RWPE2 (cell line): ENCODE measurements around the gene WBP2.

Source experiments
- ATAC-seq: fragments of 200-7000 bp; cut with Tn5 transposase; 3 replicates; pipeline ENCODE4 v1.9.1; 2021; ENCODE audit warnings: low read depth
- DNase-seq: peaks from one replicate; pipeline ENCODE4 v3.0.0-alpha.2; 2020; ENCODE audit warnings: low spot score
- H3K27ac ChIP-seq: fragments of 450-650 bp; 2 replicates; pipeline ENCODE4 v1.5.1; 2017; ENCODE audit warnings: mild to moderate bottlenecking; ENCODE audit not compliant: poor library complexity, severe bottlenecking
- H3K27me3 ChIP-seq: fragments of 250-450 bp; sonication (Bioruptor Pico); 2 replicates; pipeline ENCODE4 v1.5.1; 2021; ENCODE audit warnings: mild to moderate bottlenecking, moderate library complexity; ENCODE audit not compliant: insufficient read depth, poor library complexity, severe bottlenecking
- H3K36me3 ChIP-seq: fragments of 250-450 bp; sonication (Bioruptor Pico); 2 replicates; pipeline ENCODE4 v1.5.1; 2020; ENCODE audit warnings: low read depth, mild to moderate bottlenecking, moderate library complexity
- H3K4me1 ChIP-seq: fragments of 250-450 bp; sonication (Bioruptor Pico); 2 replicates; pipeline ENCODE4 v1.5.1; 2021; ENCODE audit warnings: mild to moderate bottlenecking, moderate library complexity; ENCODE audit not compliant: insufficient read depth, poor library complexity, severe bottlenecking
- H3K4me3 ChIP-seq: fragments of 250-450 bp; sonication (Bioruptor Pico); 2 replicates; pipeline ENCODE4 v1.5.1; 2021; ENCODE audit warnings: mild to moderate bottlenecking, moderate library complexity; ENCODE audit not compliant: severe bottlenecking
- H3K9me3 ChIP-seq: fragments of 250-450 bp; sonication (Bioruptor Pico); 2 replicates; pipeline ENCODE4 v1.5.1; 2021; ENCODE audit warnings: mild to moderate bottlenecking, moderate library complexity; ENCODE audit not compliant: severe bottlenecking
- TF ChIP-seq, protein P1 (sequence below): fragments of 450-650 bp; IDR thresholded peaks from one replicate; pipeline ENCODE4 v1.5.1; 2017; ENCODE audit warnings: mild to moderate bottlenecking, moderate library complexity; ENCODE audit not compliant: poor library complexity, severe bottlenecking

Gene WBP2

DNA sequence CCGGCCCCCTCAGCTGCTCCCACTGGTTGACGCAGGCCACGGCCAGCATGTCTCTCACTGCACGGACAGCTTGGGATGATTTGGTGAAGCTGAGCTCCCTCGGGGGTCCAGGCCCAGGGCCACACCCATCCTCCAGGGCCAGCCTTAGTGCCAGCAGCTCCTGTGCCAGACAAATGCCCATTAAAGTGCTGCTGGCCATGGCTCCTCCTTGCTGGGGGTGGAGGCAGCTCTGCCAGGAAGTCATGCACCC lies 20.7 kb upstream of the WBP2 start:
- no peaks in the 10 kb centered on the region for H3K27me3 ChIP-seq
- ATAC-seq (peak; percentile 59), DNase-seq (no peak)
- TF ChIP-seq, protein P1, sequence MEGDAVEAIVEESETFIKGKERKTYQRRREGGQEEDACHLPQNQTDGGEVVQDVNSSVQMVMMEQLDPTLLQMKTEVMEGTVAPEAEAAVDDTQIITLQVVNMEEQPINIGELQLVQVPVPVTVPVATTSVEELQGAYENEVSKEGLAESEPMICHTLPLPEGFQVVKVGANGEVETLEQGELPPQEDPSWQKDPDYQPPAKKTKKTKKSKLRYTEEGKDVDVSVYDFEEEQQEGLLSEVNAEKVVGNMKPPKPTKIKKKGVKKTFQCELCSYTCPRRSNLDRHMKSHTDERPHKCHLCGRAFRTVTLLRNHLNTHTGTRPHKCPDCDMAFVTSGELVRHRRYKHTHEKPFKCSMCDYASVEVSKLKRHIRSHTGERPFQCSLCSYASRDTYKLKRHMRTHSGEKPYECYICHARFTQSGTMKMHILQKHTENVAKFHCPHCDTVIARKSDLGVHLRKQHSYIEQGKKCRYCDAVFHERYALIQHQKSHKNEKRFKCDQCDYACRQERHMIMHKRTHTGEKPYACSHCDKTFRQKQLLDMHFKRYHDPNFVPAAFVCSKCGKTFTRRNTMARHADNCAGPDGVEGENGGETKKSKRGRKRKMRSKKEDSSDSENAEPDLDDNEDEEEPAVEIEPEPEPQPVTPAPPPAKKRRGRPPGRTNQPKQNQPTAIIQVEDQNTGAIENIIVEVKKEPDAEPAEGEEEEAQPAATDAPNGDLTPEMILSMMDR, result no peak
- peaks cover 30% of the 10 kb centered on the region for H3K4me1 ChIP-seq
- H3K36me3 ChIP-seq, result peaks cover 18% of the 10 kb centered on the region
- peak overlapping the region; percentile 49 for H3K4me3 ChIP-seq
- peak overlapping the region; percentile 96 for H3K27ac ChIP-seq
- no peaks in the 10 kb centered on the region for H3K9me3 ChIP-seq

DNA sequence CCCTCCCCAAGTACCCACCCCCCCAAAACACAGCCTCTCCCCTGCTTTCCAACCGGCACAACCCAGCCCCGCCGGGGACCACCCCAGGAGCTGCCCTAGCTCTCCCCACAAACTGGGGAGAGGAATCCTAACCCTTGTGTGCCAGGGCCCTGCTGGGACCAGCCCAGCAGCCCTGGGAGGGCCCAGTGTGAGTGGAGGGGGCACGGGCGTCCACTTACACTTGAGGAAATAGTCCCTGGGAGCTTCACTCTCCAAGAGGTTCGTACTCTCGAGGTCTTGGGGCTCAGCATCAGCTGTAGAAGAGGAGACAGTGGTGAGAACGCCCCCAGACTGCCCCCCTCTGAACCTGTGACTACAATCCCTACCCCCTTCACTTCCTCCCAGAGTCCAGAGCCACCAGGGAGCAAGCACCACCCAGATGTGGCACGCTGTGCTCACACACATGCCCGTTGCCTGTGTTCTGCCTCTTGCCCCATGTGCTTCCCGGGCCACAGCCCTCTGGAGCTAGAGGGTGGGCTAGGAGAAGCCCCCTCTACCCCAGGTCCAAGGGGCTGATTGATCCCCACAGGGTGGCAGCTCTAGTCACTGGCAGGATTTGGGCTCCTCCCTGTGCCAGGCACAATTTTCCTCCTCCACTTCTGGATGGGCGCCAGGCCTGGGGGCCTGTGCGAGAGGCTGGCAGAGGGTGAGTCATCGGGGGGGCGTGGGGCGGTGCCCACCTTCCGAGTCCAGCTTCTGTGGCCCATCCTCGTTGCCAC lies 20.2 kb upstream of the WBP2 start:
- peaks cover 18% of the 10 kb centered on the region for H3K36me3 ChIP-seq
- DNase-seq (peak; percentile 86), ATAC-seq (no peak; the same call in 2 of the 3 replicates)
- peaks cover 30% of the 10 kb centered on the region for H3K4me1 ChIP-seq
- H3K27me3 ChIP-seq, result no peaks in the 10 kb centered on the region
- H3K4me3 ChIP-seq, result peak overlapping the region; percentile 49
- TF ChIP-seq, protein P1, result no peak
- no peaks in the 10 kb centered on the region for H3K9me3 ChIP-seq
- H3K27ac ChIP-seq, result peak overlapping the region; percentile 96

DNA sequence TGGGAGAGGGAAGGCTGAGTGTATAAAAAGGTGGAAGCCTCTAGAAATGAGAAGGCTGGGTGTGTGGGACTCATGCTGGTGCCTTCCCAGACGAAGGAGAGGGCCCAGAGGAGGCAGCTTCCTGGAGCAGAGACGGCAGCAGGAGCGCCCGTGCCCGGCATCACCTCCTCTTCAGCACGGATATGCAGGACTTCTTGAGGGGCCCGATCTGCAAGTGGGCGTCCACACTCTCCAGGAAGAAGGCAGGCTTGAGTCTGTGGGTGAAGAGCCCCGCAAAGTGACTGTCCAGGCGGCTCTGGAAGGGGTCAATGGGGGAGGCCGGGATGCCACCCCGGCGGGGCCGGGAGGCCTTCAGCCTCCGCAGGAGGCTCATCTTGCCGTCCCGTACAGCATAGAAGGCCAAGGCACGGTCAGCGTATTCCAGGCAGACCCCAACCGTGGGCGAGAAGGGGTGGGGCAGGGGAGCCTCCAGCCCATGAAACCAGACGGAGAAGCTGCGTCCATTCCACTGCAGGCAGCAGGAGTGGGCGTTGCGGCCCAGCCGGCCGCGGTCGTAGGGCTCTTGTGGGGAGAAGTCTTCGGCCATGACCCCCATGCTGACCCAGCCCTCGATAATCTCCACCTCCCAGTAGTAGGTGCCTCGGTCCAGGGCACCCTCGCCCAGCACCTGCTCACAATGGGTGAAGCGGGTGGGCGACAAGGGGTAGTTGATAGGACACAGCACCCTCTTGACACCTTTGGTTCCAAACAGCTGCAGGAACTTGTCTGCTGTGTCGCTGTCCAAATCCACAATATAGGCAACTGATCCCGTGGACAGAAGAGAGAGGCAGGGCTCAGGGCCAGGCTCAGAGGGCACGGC lies 19.4 kb upstream of the WBP2 start:
- Histone ChIP-seq H3K27me3 (no peaks in the 10 kb centered on the region), H3K9me3 (no peaks in the 10 kb centered on the region), H3K36me3 (peaks cover 18% of the 10 kb centered on the region), H3K4me1 (peaks cover 32% of the 10 kb centered on the region), H3K4me3 (no peak overlapping the region), H3K27ac (peak overlapping the region; percentile 96)
- no peak for DNase-seq
- TF ChIP-seq, protein P1, result no peak
- no peak for ATAC-seq

- H3K27me3 ChIP-seq, result no peaks in the 10 kb centered on the region
- no peak overlapping the region for H3K4me3 ChIP-seq
- H3K4me1 ChIP-seq, result peaks cover 38% of the 10 kb centered on the region
- ATAC-seq, result no peak
- DNase-seq, result no peak
- TF ChIP-seq, protein P1, result no peak
- H3K36me3 ChIP-seq, result peaks cover 18% of the 10 kb centered on the region
- H3K9me3 ChIP-seq, result no peaks in the 10 kb centered on the region
- H3K27ac ChIP-seq, result peak overlapping the region; percentile 96
Observed at GRCh38 chr17:75873587-75874322, 18.6 kb upstream of the WBP2 start.
